WTC11 (cell line): ENCODE data around the gene SRC. TPM values are rescaled to one million over a fixed set of nuclear protein-coding genes. Genes with fewer than 3 reads are reported as not detected.

ENCODE experiments used
- ATAC-seq: fragments of 200-7000 bp; cut with Tn5 transposase; 2 replicates; pipeline ENCODE4 v1.10.0; 2021; ENCODE audit warnings: mild to moderate bottlenecking, moderate library complexity
- CTCF ChIA-PET: fragments of 300-600 bp; sonication (Branson Sonifier 250); formaldehyde crosslinking; loops from one replicate; lab custom pipeline; 2021; ENCODE audit warnings: antibody characterized with exemption; lab: Charles Lee
- POLR2A ChIA-PET: fragments of 350-600 bp; sonication (Branson Sonifier 250); formaldehyde crosslinking; loops from one replicate; lab custom pipeline; 2021; ENCODE audit warnings: antibody characterized with exemption; lab: Charles Lee
- DNase-seq: peaks from one replicate; pipeline ENCODE4 v3.0.0; 2021; ENCODE audit warnings: low spot score
- H3K27ac Mint-ChIP-seq: 2 replicates; pipeline ENCODE4 v1.8.0; 2021; ENCODE audit warnings: mixed read lengths
- H3K27me3 Mint-ChIP-seq: 2 replicates; pipeline ENCODE4 v1.8.0; 2021; ENCODE audit warnings: low read depth, mild to moderate bottlenecking, moderate library complexity, mixed read lengths
- H3K36me3 Mint-ChIP-seq: 2 replicates; pipeline ENCODE4 v1.8.0; 2021; ENCODE audit warnings: mixed read lengths
- H3K4me1 Mint-ChIP-seq: 2 replicates; pipeline ENCODE4 v1.8.0; 2022; ENCODE audit warnings: mixed read lengths
- H3K4me3 Mint-ChIP-seq: 2 replicates; pipeline ENCODE4 v1.8.0; 2021; ENCODE audit warnings: mild to moderate bottlenecking, moderate library complexity, mixed read lengths
- H3K9me3 Mint-ChIP-seq: 2 replicates; pipeline ENCODE4 v1.8.0; 2021; ENCODE audit warnings: mixed read lengths
- AR ChIP-seq: fragments of 250-450 bp; sonication (Bioruptor Pico); IDR thresholded peaks from 2 replicates; pipeline ENCODE4 v1.9.0; 2021; ENCODE audit warnings: mild to moderate bottlenecking
- ATF1 ChIP-seq: sonication (generic); formaldehyde crosslinking; IDR thresholded peaks from 2 replicates; pipeline ENCODE4 v1.8.1; 2023; ENCODE audit warnings: mild to moderate bottlenecking, moderate library complexity, missing genetic modification reagents
- ATF6 ChIP-seq: sonication (generic); formaldehyde crosslinking; IDR thresholded peaks from 2 replicates; pipeline ENCODE4 v1.8.1; 2023; ENCODE audit warnings: mild to moderate bottlenecking, missing genetic modification reagents
- CREM ChIP-seq: sonication (generic); formaldehyde crosslinking; IDR thresholded peaks from 2 replicates; pipeline ENCODE4 v1.8.1; 2022; ENCODE audit warnings: mild to moderate bottlenecking, missing genetic modification reagents, moderate library complexity
- ETV6 ChIP-seq: sonication (generic); formaldehyde crosslinking; IDR thresholded peaks from 2 replicates; pipeline ENCODE4 v1.8.1; 2022; ENCODE audit warnings: mild to moderate bottlenecking, missing genetic modification reagents
- FOXJ3 ChIP-seq: sonication (generic); formaldehyde crosslinking; IDR thresholded peaks from 2 replicates; pipeline ENCODE4 v1.9.0; 2021; ENCODE audit warnings: missing genetic modification reagents, mild to moderate bottlenecking, borderline replicate concordance
- GABPB1 ChIP-seq: sonication (generic); formaldehyde crosslinking; IDR thresholded peaks from 2 replicates; pipeline ENCODE4 v1.8.1; 2023; ENCODE audit warnings: mild to moderate bottlenecking, missing genetic modification reagents
- GTF2I ChIP-seq: fragments of 250-450 bp; sonication (Bioruptor Pico); conservative IDR thresholded peaks from 2 replicates; pipeline ENCODE4 v1.4.0; 2021; ENCODE audit warnings: mild to moderate bottlenecking
- KAT7 ChIP-seq: sonication (generic); formaldehyde crosslinking; IDR thresholded peaks from 2 replicates; pipeline ENCODE4 v1.8.1; 2023; ENCODE audit warnings: missing genetic modification reagents, mild to moderate bottlenecking, borderline replicate concordance
- OVOL2 ChIP-seq: fragments of 250-450 bp; sonication (Bioruptor Pico); IDR thresholded peaks from 2 replicates; pipeline ENCODE4 v1.9.0; 2021; ENCODE audit warnings: mild to moderate bottlenecking, borderline replicate concordance
- RORB ChIP-seq: fragments of 250-450 bp; sonication (Bioruptor Pico); IDR thresholded peaks from 2 replicates; pipeline ENCODE4 v1.9.0; 2021; ENCODE audit warnings: mild to moderate bottlenecking
- USF2 ChIP-seq: sonication (generic); formaldehyde crosslinking; IDR thresholded peaks from 2 replicates; pipeline ENCODE4 v1.8.1; 2023; ENCODE audit warnings: mild to moderate bottlenecking, missing genetic modification reagents, moderate library complexity
- ZBTB43 ChIP-seq: sonication (generic); formaldehyde crosslinking; IDR thresholded peaks from 2 replicates; pipeline ENCODE4 v1.8.1; 2023; ENCODE audit warnings: mild to moderate bottlenecking, missing genetic modification reagents
- ZNF121 ChIP-seq: sonication (generic); formaldehyde crosslinking; IDR thresholded peaks from 2 replicates; pipeline ENCODE4 v1.8.0; 2023; ENCODE audit warnings: missing genetic modification reagents
- ZNF263 ChIP-seq: sonication (generic); formaldehyde crosslinking; IDR thresholded peaks from 2 replicates; pipeline ENCODE4 v1.8.1; 2022; ENCODE audit warnings: low read depth, mild to moderate bottlenecking, moderate library complexity, missing genetic modification reagents
- ZNF281 ChIP-seq: sonication (generic); formaldehyde crosslinking; IDR thresholded peaks from 2 replicates; pipeline ENCODE4 v1.8.0; 2023; ENCODE audit warnings: mild to moderate bottlenecking, missing genetic modification reagents
- ZNF396 ChIP-seq: fragments of 250-450 bp; sonication (Bioruptor Pico); IDR thresholded peaks from 2 replicates; pipeline ENCODE4 v1.8.0; 2021; ENCODE audit warnings: mild to moderate bottlenecking, moderate library complexity, borderline replicate concordance
- ZNF425 ChIP-seq: fragments of 250-450 bp; sonication (Bioruptor Pico); conservative IDR thresholded peaks from 2 replicates; pipeline ENCODE4 v1.9.0; 2021; ENCODE audit warnings: mild to moderate bottlenecking
- total RNA-seq: library from RNA; stranded (reverse); gene quantifications from 3 replicates; pipeline ENCODE4 v1.2.3, GENCODE V29; 2021

SRC gene
- total RNA-seq, 1 experiment from 2014 or later, result 33.3 TPM

GRCh38 chr20:37359836-37360235, 13.9 kb downstream of the SRC start (continued):
- TF ChIP-seq ZNF425 (CRISPR knock-in tag) (no peak), RORB (CRISPR knock-in tag) (no peak), ATF1 (CRISPR knock-in tag) (no peak), KAT7 (CRISPR knock-in tag) (no peak)

- Mint-ChIP-seq H3K4me3 (no peak overlapping the region), H3K4me1 (peaks cover 8% of the 10 kb centered on the region), H3K27ac (no peak overlapping the region), H3K36me3 (peaks cover 6% of the 10 kb centered on the region), H3K27me3 (no peaks in the 10 kb centered on the region), H3K9me3 (peaks cover under 1% of the 10 kb centered on the region)
- no peak for ATAC-seq
- no peak for DNase-seq
- ChIA-PET POLR2A (no interaction called here), CTCF (interaction anchor here (0.7 kb wide), 1 partner anchor 35 kb away, joined by 3 read pairs; no protein-coding TSS in a partner anchor)
- TF ChIP-seq ZNF396, result no peak
- TF ChIP-seq ZNF425 (CRISPR knock-in tag), result no peak
- no peak for TF ChIP-seq GABPB1 (CRISPR knock-in tag)
Observed at GRCh38 chr20:37360391-37361115, 14.6 kb downstream of the SRC start.

GRCh38 chr20:37361336-37361735, 15.4 kb downstream of the SRC start:
- H3K27me3 Mint-ChIP-seq, result no peaks in the 10 kb centered on the region
- CTCF ChIA-PET, result no interaction called here
- TF ChIP-seq GTF2I (CRISPR knock-in tag) (no peak), OVOL2 (CRISPR knock-in tag) (no peak), FOXJ3 (no peak), ZNF121 (CRISPR knock-in tag) (no peak), ETV6 (CRISPR knock-in tag) (no peak), AR (CRISPR knock-in tag) (no peak), ZBTB43 (CRISPR knock-in tag) (no peak), CREM (CRISPR knock-in tag) (no peak), ZNF281 (CRISPR knock-in tag) (no peak), RORB (CRISPR knock-in tag) (no peak), ATF6 (CRISPR knock-in tag) (no peak), USF2 (CRISPR knock-in tag) (no peak), ZNF263 (CRISPR knock-in tag) (no peak)

More at GRCh38 chr20:37361336-37361735, 15.4 kb downstream of the SRC start:
- POLR2A ChIA-PET, result no interaction called here
- H3K36me3 Mint-ChIP-seq, result peaks cover 14% of the 10 kb centered on the region
- ATAC-seq (no peak), DNase-seq (no peak)
- H3K4me3 Mint-ChIP-seq, result no peak overlapping the region
- no peak overlapping the region for H3K27ac Mint-ChIP-seq
- peaks cover 5% of the 10 kb centered on the region for H3K9me3 Mint-ChIP-seq
- peaks cover 5% of the 10 kb centered on the region for H3K4me1 Mint-ChIP-seq
